GM12872 (cell line): ENCODE data around the gene FANCE.

Experiments used
- TF ChIP-seq, protein P1 (sequence below): IDR thresholded peaks from 3 replicates; pipeline ENCODE4 v1.5.1; 2011; ENCODE audit warnings: low read depth, mild to moderate bottlenecking, low read length, moderate library complexity; ENCODE audit not compliant: insufficient read depth

FANCE gene

GRCh38 chr6:35452183-35453090 lies at the start of gene FANCE:
TSS of gene FANCE (plus strand) at chr6:35452338. CDS start at chr6:35452546, 208 bp downstream.
- TF ChIP-seq, protein P1, sequence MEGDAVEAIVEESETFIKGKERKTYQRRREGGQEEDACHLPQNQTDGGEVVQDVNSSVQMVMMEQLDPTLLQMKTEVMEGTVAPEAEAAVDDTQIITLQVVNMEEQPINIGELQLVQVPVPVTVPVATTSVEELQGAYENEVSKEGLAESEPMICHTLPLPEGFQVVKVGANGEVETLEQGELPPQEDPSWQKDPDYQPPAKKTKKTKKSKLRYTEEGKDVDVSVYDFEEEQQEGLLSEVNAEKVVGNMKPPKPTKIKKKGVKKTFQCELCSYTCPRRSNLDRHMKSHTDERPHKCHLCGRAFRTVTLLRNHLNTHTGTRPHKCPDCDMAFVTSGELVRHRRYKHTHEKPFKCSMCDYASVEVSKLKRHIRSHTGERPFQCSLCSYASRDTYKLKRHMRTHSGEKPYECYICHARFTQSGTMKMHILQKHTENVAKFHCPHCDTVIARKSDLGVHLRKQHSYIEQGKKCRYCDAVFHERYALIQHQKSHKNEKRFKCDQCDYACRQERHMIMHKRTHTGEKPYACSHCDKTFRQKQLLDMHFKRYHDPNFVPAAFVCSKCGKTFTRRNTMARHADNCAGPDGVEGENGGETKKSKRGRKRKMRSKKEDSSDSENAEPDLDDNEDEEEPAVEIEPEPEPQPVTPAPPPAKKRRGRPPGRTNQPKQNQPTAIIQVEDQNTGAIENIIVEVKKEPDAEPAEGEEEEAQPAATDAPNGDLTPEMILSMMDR, result no peak

DNA sequence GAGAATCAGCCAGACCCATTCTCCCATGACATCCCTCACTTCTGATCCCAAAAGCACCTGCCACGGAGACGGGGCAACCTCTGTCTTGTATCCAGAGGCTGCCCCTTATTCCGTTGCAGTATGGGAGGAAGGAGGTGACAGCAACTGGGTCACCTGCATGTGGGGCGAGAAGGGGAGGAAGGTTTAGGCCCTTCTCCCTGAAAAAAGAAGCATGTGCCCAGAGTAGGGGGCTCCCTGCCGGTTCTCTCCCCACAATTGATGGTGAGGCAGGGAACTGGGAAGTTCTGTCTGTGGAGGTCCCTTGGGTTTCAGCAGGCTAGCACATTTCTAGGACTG lies 49.3 kb upstream of the FANCE start:
- TF ChIP-seq, protein P1, result no peak

- TF ChIP-seq, protein P1, result no peak
Measured at GRCh38 chr6:35403544-35404442, 48.3 kb upstream of the FANCE start.

GRCh38 chr6:35406711-35407485 lies 45.2 kb upstream of the FANCE start:
- TF ChIP-seq, protein P1, result no peak

- TF ChIP-seq, protein P1, result no peak
Measured at GRCh38 chr6:35409245-35409644, 42.9 kb upstream of the FANCE start.

- TF ChIP-seq, protein P1, result no peak
Measured at GRCh38 chr6:35410131-35410530, 42.0 kb upstream of the FANCE start.
